GM23248 (cell line): ENCODE results near the gene SIRPG. TPM values are rescaled to one million over a fixed set of nuclear protein-coding genes. Genes with fewer than 3 reads are reported as not detected.
"Not testable (repeated sequence)": the region's sequence is repeated elsewhere in the genome, so short reads cannot be mapped to it uniquely, and the experiment has no call there.

Source experiments
- DNase-seq: peaks from one replicate; pipeline ENCODE4 v3.0.0-alpha.2; 2015
- H2AFZ ChIP-seq: fragments of 200-600 bp; sonication (generic); 2 replicates; pipeline ENCODE4 v1.6.1; 2016; ENCODE audit warnings: antibody characterized with exemption
- H3F3A ChIP-seq: fragments of 200-600 bp; sonication (generic); 2 replicates; pipeline ENCODE4 v1.6.1; 2016; ENCODE audit warnings: mild to moderate bottlenecking, antibody characterized with exemption, mixed run types; ENCODE audit not compliant: insufficient read depth
- H3K27ac ChIP-seq: fragments of 200-600 bp; sonication (generic); 2 replicates; pipeline ENCODE4 v1.5.1; 2016; ENCODE audit warnings: mild to moderate bottlenecking
- H3K27me3 ChIP-seq: fragments of 200-600 bp; sonication (generic); replicated peaks from 2 replicates; pipeline ENCODE4 v1.6.1; 2016; ENCODE audit warnings: mild to moderate bottlenecking; ENCODE audit not compliant: insufficient read depth
- H3K36me3 ChIP-seq: fragments of 200-600 bp; sonication (generic); 2 replicates; pipeline ENCODE4 v1.6.1; 2016; ENCODE audit warnings: low read depth, mild to moderate bottlenecking
- H3K4me1 ChIP-seq: fragments of 200-600 bp; sonication (generic); 2 replicates; pipeline ENCODE4 v1.6.1; 2016; ENCODE audit warnings: mild to moderate bottlenecking; ENCODE audit not compliant: insufficient read depth
- H3K4me2 ChIP-seq: fragments of 200-600 bp; sonication (generic); one replicate; pipeline ENCODE4 v1.6.1; 2016; ENCODE audit warnings: mild to moderate bottlenecking; ENCODE audit not compliant: unreplicated experiment
- H3K4me3 ChIP-seq: fragments of 200-600 bp; sonication (generic); 2 replicates; pipeline ENCODE4 v1.5.1; 2016; ENCODE audit warnings: mild to moderate bottlenecking
- H3K79me2 ChIP-seq: fragments of 200-600 bp; sonication (generic); 2 replicates; pipeline ENCODE4 v1.6.1; 2016; ENCODE audit warnings: mild to moderate bottlenecking; ENCODE audit not compliant: insufficient read depth
- H3K9ac ChIP-seq: fragments of 200-600 bp; sonication (generic); 2 replicates; pipeline ENCODE4 v1.6.1; 2016; ENCODE audit warnings: mild to moderate bottlenecking
- H3K9me2 ChIP-seq: fragments of 200-600 bp; sonication (generic); 2 replicates; pipeline ENCODE4 v1.6.1; 2016; ENCODE audit warnings: mixed run types, mild to moderate bottlenecking, moderate library complexity; ENCODE audit not compliant: insufficient read depth
- H3K9me3 ChIP-seq: fragments of 200-600 bp; sonication (generic); one replicate; pipeline ENCODE4 v1.6.1; 2017; ENCODE audit warnings: low read depth
- H4K20me1 ChIP-seq: fragments of 200-600 bp; sonication (generic); 2 replicates; pipeline ENCODE4 v1.6.0; 2016; ENCODE audit not compliant: insufficient read depth
- EZH2 ChIP-seq: fragments of 200-600 bp; sonication (generic); IDR thresholded peaks from 2 replicates; pipeline ENCODE4 v1.6.1; 2018; ENCODE audit warnings: antibody characterized with exemption, mild to moderate bottlenecking; ENCODE audit not compliant: insufficient read depth, poor library complexity, severe bottlenecking
- EZH2phosphoT487 ChIP-seq: fragments of 200-600 bp; sonication (generic); IDR thresholded peaks from 2 replicates; pipeline ENCODE4 v1.6.1; 2018; ENCODE audit warnings: antibody characterized with exemption, moderate library complexity, mild to moderate bottlenecking, low read depth; ENCODE audit not compliant: insufficient read depth
- WGBS, 2 experiments: methylation state at CpG; one replicate each; pipeline ENCODE4 v1.1.6; 2015 to 2017; ENCODE audit warnings: low lambda C conversion rate in 2 of 2, low coverage in 1 of 2; ENCODE audit errors: missing lambda C conversion rate in 2 of 2; 5-methylcytosine and 5-hydroxymethylcytosine counted together
- in situ Hi-C: fragments of 300-500 bp; cut with MboI; formaldehyde crosslinking; loops from 2 replicates; pipeline ENCODE4 v1.15.0; 2020
- polyA plus RNA-seq: library from polyadenylated mRNA; unstranded; fragments of >200 nt; fragmentation: Nextera tagmentation; extraction: Ambion mirVana; gene quantifications from 2 replicates; pipeline ENCODE4 v1.2.1, GENCODE V29; 2016
- total RNA-seq: library from RNA; depleted of rRNA; stranded (reverse); fragments of >200 nt; shearing (Covaris generic); gene quantifications from 2 replicates; pipeline ENCODE4 v1.2.3, GENCODE V29; 2014

Gene SIRPG
- total and polyA plus RNA-seq, 2 experiments from 2014 or later: not detected

DNA sequence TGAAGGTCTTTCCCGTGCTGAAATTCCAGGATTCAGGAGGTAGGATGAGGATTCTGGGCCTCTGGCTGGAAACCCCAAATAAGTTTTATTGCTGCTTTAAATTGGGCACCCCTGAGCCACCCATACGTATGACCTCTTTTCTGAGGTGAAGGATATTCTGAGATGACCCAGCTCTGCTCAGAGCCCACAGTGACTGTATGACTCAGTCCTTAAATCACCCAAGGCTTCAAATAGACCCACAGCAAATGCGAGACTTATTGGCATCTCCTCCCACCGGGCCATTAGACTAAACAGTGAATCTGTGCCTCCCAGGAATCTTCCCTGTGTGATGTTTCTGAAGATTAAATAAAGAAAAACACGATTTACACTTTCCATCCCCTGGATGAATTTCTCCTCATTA lies 9.5 kb downstream of the SIRPG start:
- DNase-seq: peak; percentile 39
- no peaks in the 10 kb centered on the region for H3K9me3 ChIP-seq
- no peaks in the 10 kb centered on the region for H3K9me2 ChIP-seq
- no peak overlapping the region for H3K27ac ChIP-seq
- H3K9ac ChIP-seq: no peak overlapping the region
- no peak overlapping the region for H2AFZ ChIP-seq
- H3K27me3 ChIP-seq: peaks cover 46% of the 10 kb centered on the region
- H3K4me2 ChIP-seq: no peak overlapping the region
- no peaks in the 10 kb centered on the region for H3K79me2 ChIP-seq
- TF ChIP-seq EZH2phosphoT487: no peak
- no peak for TF ChIP-seq EZH2
- no peaks in the 10 kb centered on the region for H4K20me1 ChIP-seq
- no peaks in the 10 kb centered on the region for H3K36me3 ChIP-seq
- no peaks in the 10 kb centered on the region for H3F3A ChIP-seq
- WGBS, 2 experiments: 22 to 24% methylated on average over 5 of the region's 5 CpGs
- in situ Hi-C loops: loop anchor here (25.0 kb wide), 1 partner anchor 111 kb away; no protein-coding TSS in a partner anchor
- H3K4me1 ChIP-seq: no peaks in the 10 kb centered on the region
- H3K4me3 ChIP-seq: no peak overlapping the region

DNA sequence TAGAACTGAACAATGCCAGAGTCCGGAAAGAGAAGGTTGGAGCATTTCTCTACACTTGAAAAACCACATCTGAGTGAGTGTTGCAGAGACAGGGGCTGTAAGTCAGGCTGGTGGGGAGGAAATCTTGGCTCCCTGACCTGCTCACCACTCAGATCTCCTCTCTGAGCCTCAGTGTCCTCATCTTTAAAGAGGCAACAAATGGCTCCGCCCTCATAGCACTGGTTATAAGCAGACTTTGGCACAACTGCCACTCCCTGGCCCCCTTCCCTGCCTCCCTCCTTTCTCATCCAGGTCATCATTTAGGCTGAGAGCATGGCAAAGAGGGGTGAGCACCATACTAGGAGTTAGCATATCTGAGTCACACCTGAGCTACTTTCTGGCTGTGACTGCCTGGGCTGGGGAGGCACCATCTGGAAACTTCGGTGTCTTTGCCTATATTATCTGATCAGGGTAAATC lies 10.6 kb downstream of the SIRPG start:
- Histone ChIP-seq H3K4me1 (no peaks in the 10 kb centered on the region), H3K27me3 (peaks cover 47% of the 10 kb centered on the region), H3K36me3 (no peaks in the 10 kb centered on the region), H3K9me2 (no peaks in the 10 kb centered on the region), H4K20me1 (no peaks in the 10 kb centered on the region), H3K9ac (no peak overlapping the region), H3K4me3 (no peak overlapping the region), H2AFZ (no peak overlapping the region), H3K79me2 (no peaks in the 10 kb centered on the region), H3F3A (no peaks in the 10 kb centered on the region), H3K9me3 (no peaks in the 10 kb centered on the region), H3K27ac (no peak overlapping the region), H3K4me2 (no peak overlapping the region)
- DNase-seq: no peak
- WGBS, 2 experiments: 73 to 84% methylated on average over 3 of the region's 3 CpGs
- TF ChIP-seq EZH2 (no peak), EZH2phosphoT487 (no peak)
- in situ Hi-C loops: loop anchor here (25.0 kb wide), 1 partner anchor 110 kb away; no protein-coding TSS in a partner anchor

DNA sequence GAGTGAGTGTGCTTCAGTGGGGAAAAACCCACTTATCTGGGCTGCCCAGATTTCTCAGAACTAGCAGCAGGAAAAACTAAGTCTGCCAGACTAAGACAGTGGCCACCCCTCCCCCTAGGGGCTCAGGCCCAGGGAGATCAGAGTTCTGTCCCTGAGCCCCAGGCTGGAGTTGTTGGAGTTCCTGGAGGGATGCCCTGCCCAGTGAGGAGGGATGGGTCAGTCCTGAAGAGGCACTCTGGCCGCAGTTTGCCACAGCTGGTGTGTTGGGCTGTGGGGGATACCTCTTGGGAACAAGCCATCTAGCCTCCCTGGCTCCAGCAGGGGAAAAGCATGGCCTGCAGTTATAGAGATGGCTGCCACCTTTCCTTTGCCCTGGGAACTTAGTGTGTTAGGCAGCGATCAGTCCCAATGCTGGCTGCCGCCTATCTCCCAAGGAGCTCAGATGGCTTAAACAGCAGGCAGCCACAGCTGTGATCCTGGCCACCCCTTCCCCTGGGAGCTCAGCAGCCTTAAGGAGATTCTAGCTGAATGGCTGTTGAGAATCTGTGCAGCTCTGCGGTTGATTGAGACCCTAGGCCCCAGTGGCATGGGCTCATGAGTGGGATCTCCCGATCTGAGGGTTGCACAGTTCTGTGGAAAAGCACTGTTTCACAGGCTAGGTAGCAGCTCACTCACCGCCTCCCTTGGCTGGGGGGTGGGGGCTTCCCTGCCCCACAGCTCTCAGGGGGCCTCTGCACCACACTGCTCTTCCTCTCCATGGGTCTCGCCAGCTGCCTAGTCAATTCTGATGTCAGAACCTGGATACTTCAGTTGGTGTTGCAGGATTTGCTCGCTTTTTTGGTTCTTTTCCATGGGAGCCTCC lies 13.2 kb downstream of the SIRPG start:
- 62 to 67% methylated on average over 8 of the region's 8 CpGs for WGBS, 2 experiments
- in situ Hi-C loops: loop anchor here (25.0 kb wide), 1 partner anchor 107 kb away; no protein-coding TSS in a partner anchor
- no peak overlapping the region for H3K4me3 ChIP-seq
- no peaks in the 10 kb centered on the region for H4K20me1 ChIP-seq
- no peak overlapping the region for H3K27ac ChIP-seq
- H3K9me3 ChIP-seq: no peaks in the 10 kb centered on the region
- H3K4me2 ChIP-seq: no peak overlapping the region
- H3K36me3 ChIP-seq: no peaks in the 10 kb centered on the region
- H3K79me2 ChIP-seq: no peaks in the 10 kb centered on the region
- peaks cover 61% of the 10 kb centered on the region for H3K27me3 ChIP-seq
- H3K4me1 ChIP-seq: no peaks in the 10 kb centered on the region
- no peaks in the 10 kb centered on the region for H3K9me2 ChIP-seq
- no peak for TF ChIP-seq EZH2
- TF ChIP-seq EZH2phosphoT487: no peak
- H3K9ac ChIP-seq: no peak overlapping the region
- H3F3A ChIP-seq: no peaks in the 10 kb centered on the region
- no peak overlapping the region for H2AFZ ChIP-seq
- no peak for DNase-seq

DNA sequence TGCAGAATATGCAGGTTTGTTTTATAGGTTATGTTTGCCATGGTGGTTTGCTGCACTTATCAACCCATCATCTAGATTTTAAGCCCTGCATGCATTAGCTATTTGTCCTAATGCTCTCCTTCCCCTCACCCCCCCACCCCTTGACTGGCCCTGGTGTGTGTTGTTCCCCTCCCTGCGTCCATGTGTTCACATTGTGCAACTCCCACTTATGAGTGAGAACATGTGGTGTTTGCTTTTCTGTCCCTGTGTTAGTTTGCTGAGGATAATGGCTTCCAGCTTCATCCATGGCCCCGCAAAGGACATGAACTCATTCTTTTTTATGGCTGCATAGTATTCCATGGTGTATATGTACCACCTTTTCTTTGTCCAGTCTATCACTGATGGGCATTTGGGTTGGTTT lies 18.9 kb downstream of the SIRPG start:
- H3K9me2 ChIP-seq, DNase-seq, H3K79me2 ChIP-seq, H2AFZ ChIP-seq, H3K4me3 ChIP-seq, H3K27ac ChIP-seq, H3F3A ChIP-seq, H3K36me3 ChIP-seq, H3K4me2 ChIP-seq, H3K9me3 ChIP-seq, H4K20me1 ChIP-seq, H3K9ac ChIP-seq, H3K4me1 ChIP-seq: not testable (repeated sequence)
- in situ Hi-C loops: loop anchor here (25.0 kb wide), 1 partner anchor 101 kb away; no protein-coding TSS in a partner anchor
- peaks cover 52% of the 10 kb centered on the region for H3K27me3 ChIP-seq
- WGBS, 2 experiments: 5 to 11% methylated on average over 2 of the region's 2 CpGs
